HG03196 (cell line): ENCODE results near the gene LRATD1.
"Not testable (repeated sequence)": the region's sequence is repeated elsewhere in the genome, so short reads cannot be mapped to it uniquely, and the experiment has no call there.

ENCODE experiments used
- ATAC-seq: cut with Tn5 transposase; IDR thresholded peaks from one replicate; pipeline ENCODE4 v1.9.1; 2021; ENCODE audit not compliant: unreplicated experiment

Gene LRATD1, protein sequence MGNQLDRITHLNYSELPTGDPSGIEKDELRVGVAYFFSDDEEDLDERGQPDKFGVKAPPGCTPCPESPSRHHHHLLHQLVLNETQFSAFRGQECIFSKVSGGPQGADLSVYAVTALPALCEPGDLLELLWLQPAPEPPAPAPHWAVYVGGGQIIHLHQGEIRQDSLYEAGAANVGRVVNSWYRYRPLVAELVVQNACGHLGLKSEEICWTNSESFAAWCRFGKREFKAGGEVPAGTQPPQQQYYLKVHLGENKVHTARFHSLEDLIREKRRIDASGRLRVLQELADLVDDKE

GRCh38 chr2:14632133-14632936, at the start of gene LRATD1:
Gene LRATD1 (plus strand): TSS chr2:14632717. CDS start chr2:14633980, 1,263 bp downstream.
- no peak for ATAC-seq

- ATAC-seq = no peak
Measured at GRCh38 chr2:14583059-14583458, 49.5 kb upstream of the LRATD1 start.

GRCh38 chr2:14583802-14584201, 48.7 kb upstream of the LRATD1 start:
- ATAC-seq = no peak

DNA sequence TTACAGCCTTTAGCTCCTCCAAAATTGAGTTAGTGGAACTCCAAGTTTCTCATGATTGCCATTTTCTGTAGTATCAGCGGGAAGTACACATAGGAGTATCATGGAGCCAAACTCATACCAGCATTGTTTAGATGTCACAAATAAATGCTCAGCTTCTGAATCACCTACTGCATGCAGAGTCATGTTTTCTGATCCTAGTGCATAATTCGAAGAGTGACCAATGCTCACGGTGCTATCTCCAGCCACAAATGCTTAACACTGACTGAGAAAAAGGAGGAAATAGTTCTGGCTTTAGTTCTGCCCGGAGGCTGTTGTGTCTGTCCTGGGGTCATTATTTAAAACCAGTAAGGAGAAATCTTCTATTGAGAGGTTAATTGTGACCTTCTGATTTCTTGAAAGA, 45.4 kb upstream of the LRATD1 start:
- no peak for ATAC-seq

DNA sequence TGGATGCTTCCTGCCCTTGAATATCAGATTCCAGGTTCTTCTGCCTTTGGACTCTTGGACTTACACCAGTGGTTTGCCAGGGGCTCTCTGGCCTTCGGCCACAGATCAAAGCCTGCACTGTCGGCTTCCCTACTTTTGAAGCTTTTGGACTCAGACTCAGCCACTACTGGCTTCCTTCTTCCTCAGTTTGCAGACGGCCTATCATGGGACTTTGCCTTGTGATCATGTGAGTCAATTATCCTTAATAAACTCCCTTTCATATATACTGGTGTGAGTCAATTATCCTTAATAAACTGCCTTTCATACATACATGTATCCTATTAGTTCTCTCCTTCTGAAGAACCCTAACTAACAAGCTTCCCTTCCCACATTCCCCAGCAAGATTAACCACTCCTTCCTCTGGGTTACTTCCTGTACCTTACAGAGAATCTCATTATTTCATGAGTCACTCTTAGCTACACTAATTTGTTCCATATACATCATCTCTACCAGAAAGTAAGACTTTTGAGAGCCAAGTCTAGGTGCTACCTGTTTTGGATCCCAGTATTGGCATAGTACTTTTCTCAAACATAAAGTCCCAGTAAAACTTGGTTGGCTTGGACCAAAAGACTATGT, 31.3 kb upstream of the LRATD1 start:
- ATAC-seq = no peak

DNA sequence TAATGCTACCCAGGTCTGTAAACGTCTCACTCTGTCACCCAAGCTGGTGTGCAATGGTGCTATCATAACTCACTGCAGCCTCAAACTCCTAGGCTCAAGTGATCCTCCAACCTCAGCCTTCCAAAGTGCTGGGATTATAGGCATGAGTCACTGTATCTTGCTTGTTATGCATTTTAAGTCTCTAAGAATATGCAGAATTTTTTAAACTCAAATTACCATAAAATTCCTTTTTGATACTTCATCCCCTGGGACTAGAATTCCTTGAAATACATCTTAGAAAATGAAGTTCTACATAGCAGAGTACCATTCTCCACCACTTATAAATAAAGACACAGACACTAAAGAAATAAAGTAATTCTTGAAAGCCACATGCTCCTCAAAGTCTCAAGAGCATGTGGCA, 30.2 kb upstream of the LRATD1 start:
- no peak for ATAC-seq

DNA sequence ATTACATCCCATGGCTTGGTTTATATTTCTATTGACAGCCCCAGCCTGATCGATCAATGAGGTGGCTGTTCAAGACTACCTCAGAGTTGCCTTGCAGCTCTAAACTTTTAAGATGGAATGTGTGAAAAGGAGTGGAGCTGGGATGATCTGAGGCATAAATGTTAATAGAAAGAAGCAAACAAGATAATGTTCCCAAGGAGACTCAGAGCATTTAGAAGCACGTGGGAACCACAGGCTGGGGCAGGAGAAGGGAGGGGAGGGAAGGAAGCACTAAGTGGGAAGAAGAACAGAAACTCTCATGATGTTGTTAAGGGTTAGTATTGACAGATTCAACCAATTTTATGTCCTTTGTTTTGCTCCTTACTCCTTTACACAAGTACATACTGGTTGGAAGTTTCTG, 28.8 kb upstream of the LRATD1 start:
- ATAC-seq = no peak

DNA sequence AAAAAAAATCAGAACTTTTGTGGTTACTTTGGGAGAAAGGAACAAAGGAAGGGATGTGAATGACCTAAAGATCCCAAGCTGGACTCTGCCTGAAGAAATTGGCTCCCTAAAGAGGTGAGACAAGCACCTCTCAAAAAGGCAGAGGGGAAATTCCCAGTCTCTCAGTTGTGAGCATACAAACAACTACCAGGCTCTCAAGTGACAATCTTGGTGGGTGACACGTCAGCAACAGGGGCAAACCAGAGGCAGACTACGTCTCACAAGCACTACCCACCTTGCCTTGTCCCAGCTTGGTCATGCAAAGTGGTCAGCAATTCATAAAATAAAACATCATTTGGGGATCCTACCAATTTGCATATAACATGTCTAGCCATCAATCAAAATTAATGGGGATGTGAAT, 24.3 kb upstream of the LRATD1 start:
- no peak for ATAC-seq

DNA sequence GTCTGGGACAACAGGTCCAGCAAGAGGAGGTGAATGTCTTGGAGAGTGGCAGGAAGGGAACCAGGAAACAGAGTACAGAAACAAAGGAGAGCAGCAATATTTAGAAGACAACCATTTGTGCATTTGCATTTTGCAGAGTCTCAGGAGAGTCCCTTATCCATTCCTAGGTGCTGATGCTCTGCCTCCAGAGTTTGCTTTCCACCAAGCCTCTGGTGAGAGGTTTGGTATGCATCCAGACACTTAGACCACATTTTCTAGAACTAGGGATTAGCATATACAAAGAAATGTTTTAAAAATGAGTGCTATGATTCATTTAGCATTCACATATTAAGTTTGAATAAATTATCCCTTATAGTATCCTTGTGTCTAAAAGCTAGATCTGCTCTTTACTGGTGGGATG, 18.5 kb upstream of the LRATD1 start:
- ATAC-seq = no peak

GRCh38 chr2:14615121-14615520, 17.4 kb upstream of the LRATD1 start:
- no peak for ATAC-seq

- no peak for ATAC-seq
Measured at GRCh38 chr2:14615760-14616159, 16.8 kb upstream of the LRATD1 start.

- ATAC-seq = no peak
Measured at GRCh38 chr2:14616342-14616741, 16.2 kb upstream of the LRATD1 start.

GRCh38 chr2:14616950-14617349, 15.6 kb upstream of the LRATD1 start:
- ATAC-seq = no peak

- ATAC-seq = no peak
Measured at GRCh38 chr2:14619441-14619840, 13.1 kb upstream of the LRATD1 start.

DNA sequence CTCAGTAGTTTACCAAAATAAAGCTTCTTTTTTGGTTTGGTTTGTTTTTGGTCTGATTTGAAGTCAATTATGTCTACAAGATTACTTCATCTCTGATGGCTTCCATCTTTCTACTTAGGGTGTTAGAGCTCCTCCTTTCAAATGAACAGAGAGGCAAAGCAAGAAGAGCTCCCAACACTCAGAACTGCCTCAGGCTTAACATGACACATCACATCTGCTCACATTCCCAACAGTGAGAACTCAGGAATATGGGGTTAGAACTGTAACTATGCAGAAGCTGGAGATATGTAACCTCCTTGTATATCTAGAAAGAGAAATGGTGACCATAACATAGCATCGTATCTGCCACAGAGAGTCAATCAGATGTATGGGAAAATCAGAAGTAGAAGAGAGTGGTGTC, 11.4 kb upstream of the LRATD1 start:
- no peak for ATAC-seq

DNA sequence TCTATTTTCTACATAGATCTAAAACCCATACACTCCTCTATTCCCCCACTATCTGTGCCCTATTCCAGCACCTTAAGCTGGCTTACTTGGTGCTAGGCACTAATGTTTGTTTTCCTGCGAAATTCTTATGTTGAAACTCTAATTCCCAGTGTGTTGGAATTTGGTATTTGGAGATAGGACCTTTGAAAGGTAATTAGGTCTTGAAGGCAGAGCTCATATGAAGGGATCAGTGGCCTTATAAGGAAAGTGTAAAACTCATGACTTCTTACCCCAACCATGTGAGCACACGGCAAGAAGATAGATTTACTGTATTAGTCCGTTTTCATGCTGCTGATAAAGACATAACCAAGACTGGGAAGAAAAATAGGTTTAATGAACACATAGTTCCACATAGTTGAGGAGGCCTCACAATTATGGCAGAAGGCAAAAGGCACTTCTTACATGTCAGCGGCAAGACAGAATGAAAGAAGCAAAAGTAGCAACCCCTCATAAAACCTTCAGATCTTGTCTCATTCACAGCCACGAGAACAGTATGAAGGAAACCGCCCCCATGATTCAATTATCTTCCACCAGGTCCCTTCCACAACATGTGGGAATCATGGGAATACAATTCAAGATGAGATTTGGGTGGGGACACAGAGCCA, 10.5 kb upstream of the LRATD1 start:
- ATAC-seq = no peak

- not testable (repeated sequence) for ATAC-seq
Measured at GRCh38 chr2:14622550-14622939, 10.0 kb upstream of the LRATD1 start.

DNA sequence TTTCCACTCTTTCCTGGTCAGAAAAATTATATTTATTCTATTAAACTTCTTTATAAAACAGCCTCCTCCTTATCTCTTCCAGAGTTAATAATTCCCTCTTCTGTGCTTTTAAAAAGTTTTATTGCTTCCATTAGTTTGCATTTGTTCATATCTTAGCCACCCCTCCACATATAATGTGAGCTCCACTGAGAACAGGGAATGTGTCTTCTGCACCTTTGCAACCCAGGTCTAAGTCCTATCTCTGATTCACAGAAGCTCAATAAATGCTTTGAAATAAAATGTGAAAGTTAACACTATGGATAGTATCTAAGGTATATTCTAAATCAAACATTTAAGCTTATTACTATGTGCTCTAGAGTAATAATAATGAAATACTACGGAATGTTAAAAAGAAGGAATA, 9.3 kb upstream of the LRATD1 start:
- ATAC-seq = no peak

DNA sequence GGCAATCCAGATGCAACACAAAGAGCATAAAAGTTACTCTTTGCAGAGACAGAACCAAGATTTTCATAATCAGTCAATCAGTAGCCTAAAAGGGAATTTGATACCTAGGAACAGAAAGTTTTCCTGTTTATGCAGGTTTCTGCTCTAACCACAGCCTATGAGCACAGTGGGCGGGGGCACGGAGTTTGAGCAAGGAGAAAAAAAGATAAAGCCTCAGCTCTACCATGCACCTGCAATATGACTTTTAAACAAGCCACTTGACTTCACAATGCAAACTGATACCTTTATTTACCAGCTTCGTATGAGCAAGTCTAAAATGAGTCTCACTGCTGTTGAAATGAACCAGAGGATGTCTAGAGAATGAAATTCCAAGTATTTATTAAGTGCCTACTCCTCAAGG, 5.6 kb upstream of the LRATD1 start:
- ATAC-seq = no peak

- no peak for ATAC-seq
Measured at GRCh38 chr2:14628901-14629300, 3.6 kb upstream of the LRATD1 start.

GRCh38 chr2:14631406-14632040, 994 bp upstream of the LRATD1 start:
- no peak for ATAC-seq
